ENCODE measurements around the gene MYL3.

Gene MYL3

GRCh38 chr3:46902188-46902631 is 39.0 kb upstream of the MYL3 start:
- TF ChIP-seq POLR2AphosphoS5 (IDR thresholded peaks at IDR 0.05; ENCODE audit: low read depth) (no peak), REST (IDR thresholded peaks at IDR 0.05; ENCODE audit: insufficient replicate concordance, low read depth) (no peak), CTCF (IDR thresholded peaks at IDR 0.05; ENCODE audit: insufficient read depth, low read length) (no peak), GABPA (IDR thresholded peaks at IDR 0.05; ENCODE audit: low read depth) (no peak), SPI1 (IDR thresholded peaks at IDR 0.05; ENCODE audit: borderline replicate concordance, low read depth) (no peak)
- no peak for DNase-seq (ENCODE audit: low read depth in 1 of 2, low spot score in 1 of 2)
- Histone ChIP-seq H3K27me3 (ENCODE audit: insufficient read depth, poor library complexity, severe bottlenecking) (no peaks in the 10 kb centered on the region), H3K27ac (replicated peaks) (no peak overlapping the region), H3K4me3 (replicated peaks; ENCODE audit: insufficient read depth, low read length) (no peak overlapping the region)

- TF ChIP-seq POLR2AphosphoS5 (IDR thresholded peaks at IDR 0.05; ENCODE audit: low read depth) (no peak), GABPA (IDR thresholded peaks at IDR 0.05; ENCODE audit: low read depth) (no peak), CTCF (IDR thresholded peaks at IDR 0.05; ENCODE audit: insufficient read depth, low read length) (no peak), REST (IDR thresholded peaks at IDR 0.05; ENCODE audit: insufficient replicate concordance, low read depth) (no peak), SPI1 (IDR thresholded peaks at IDR 0.05; ENCODE audit: borderline replicate concordance, low read depth) (no peak)
- Histone ChIP-seq H3K27me3 (ENCODE audit: insufficient read depth, poor library complexity, severe bottlenecking) (no peaks in the 10 kb centered on the region), H3K4me3 (replicated peaks; ENCODE audit: insufficient read depth, low read length) (no peak overlapping the region), H3K27ac (replicated peaks) (no peak overlapping the region)
- no peak for DNase-seq (ENCODE audit: low read depth in 1 of 2, low spot score in 1 of 2)
Measured at GRCh38 chr3:46901591-46902187, 38.4 kb upstream of the MYL3 start.

GRCh38 chr3:46901061-46901460 is 37.8 kb upstream of the MYL3 start:
- Histone ChIP-seq H3K27me3 (ENCODE audit: insufficient read depth, poor library complexity, severe bottlenecking) (no peaks in the 10 kb centered on the region), H3K27ac (replicated peaks) (no peak overlapping the region)
- DNase-seq (ENCODE audit: low read depth in 1 of 2, low spot score in 1 of 2), result no peak

More at GRCh38 chr3:46901061-46901460, 37.8 kb upstream of the MYL3 start:
- no peak for TF ChIP-seq POLR2AphosphoS5 (IDR thresholded peaks at IDR 0.05; ENCODE audit: low read depth)
- no peak for TF ChIP-seq SPI1 (IDR thresholded peaks at IDR 0.05; ENCODE audit: borderline replicate concordance, low read depth)
- no peak for TF ChIP-seq GABPA (IDR thresholded peaks at IDR 0.05; ENCODE audit: low read depth)
- no peak for TF ChIP-seq REST (IDR thresholded peaks at IDR 0.05; ENCODE audit: insufficient replicate concordance, low read depth)
- no peak for TF ChIP-seq CTCF (IDR thresholded peaks at IDR 0.05; ENCODE audit: insufficient read depth, low read length)
- H3K4me3 ChIP-seq (replicated peaks; ENCODE audit: insufficient read depth, low read length), result no peak overlapping the region
